HepG2 (cell line): ENCODE results near the gene ELAVL3.

Experiments
- CTCF ChIP-seq: sonication (generic); formaldehyde crosslinking; IDR thresholded peaks from 2 replicates; pipeline ENCODE4 v1.5.0; 2020; ENCODE audit warnings: mild to moderate bottlenecking, missing genetic modification reagents, moderate library complexity
- HES4 ChIP-seq: sonication (generic); formaldehyde crosslinking; IDR thresholded peaks from 2 replicates; pipeline ENCODE4 v1.9.0; 2021; ENCODE audit warnings: mild to moderate bottlenecking, missing genetic modification reagents, borderline replicate concordance
- MYC ChIP-seq: sonication (generic); formaldehyde crosslinking; IDR thresholded peaks from 2 replicates; pipeline ENCODE4 v1.9.0; 2021; ENCODE audit warnings: missing genetic modification reagents, borderline replicate concordance
- POLR2A ChIP-seq, 2 experiments: IDR thresholded peaks; 2 replicates each; pipeline ENCODE4 v1.6.1; 2011; ENCODE audit warnings: low read depth in 2 of 2, low read length in 2 of 2, mild to moderate bottlenecking in 1 of 2, moderate library complexity in 1 of 2; ENCODE audit not compliant: insufficient read depth in 1 of 2
- ZNF274 ChIP-seq: sonication (generic); formaldehyde crosslinking; IDR thresholded peaks from 2 replicates; pipeline ENCODE4 v1.5.1; 2020; ENCODE audit warnings: mild to moderate bottlenecking, missing genetic modification reagents

- no peak for TF ChIP-seq POLR2A (IDR thresholded peaks at IDR 0.05; ENCODE audit: insufficient read depth in 1 of 2, low read depth in 2 of 2, low read length in 2 of 2)
- no peak for TF ChIP-seq ZNF274 (CRISPR knock-in tag)
- TF ChIP-seq MYC = no peak
- no peak for TF ChIP-seq HES4 (CRISPR knock-in tag)
- TF ChIP-seq CTCF (CRISPR knock-in tag) = no peak
Measured at GRCh38 chr19:11418094-11418548, 62.7 kb downstream of the ELAVL3 start.
